C1 segment of cervical spinal cord (tissue), 14 donors: ENCODE results near the gene ADAM19.
"Not testable (repeated sequence)": the region's sequence is repeated elsewhere in the genome, so short reads cannot be mapped to it uniquely, and the experiment has no call there.

Experiments used
- DNase-seq, 14 donors: peaks; one replicate each; lab custom pipeline; 2025; lab: John Stamatoyannopoulos, UW

The ADAM19 gene

DNA sequence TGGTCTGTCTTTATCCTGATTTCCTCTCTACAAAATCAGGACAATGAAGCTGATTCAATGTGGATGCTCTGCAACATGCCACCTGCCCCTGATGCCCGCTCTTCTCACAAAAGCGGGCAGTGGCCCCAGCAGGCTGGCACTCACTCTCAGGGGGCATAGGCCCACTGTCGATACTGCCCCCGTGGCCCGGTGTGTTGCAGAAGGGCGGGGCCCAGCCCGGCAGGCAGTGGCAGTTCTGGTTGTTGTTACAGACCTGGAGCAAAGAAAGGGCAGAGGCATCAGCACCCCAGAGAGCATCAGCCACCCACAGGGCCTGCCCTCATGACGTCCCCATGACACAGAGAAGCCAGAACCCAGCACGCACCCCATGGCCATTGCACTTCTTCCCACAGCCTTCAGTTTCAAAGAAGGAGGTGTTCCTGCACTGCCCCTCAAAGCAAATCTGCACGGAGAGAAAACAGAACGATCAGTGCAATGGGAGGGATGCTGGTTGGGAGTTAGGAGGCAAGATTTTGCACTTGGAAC lies 84.0 kb downstream of the ADAM19 start:
- no peak for DNase-seq

DNA sequence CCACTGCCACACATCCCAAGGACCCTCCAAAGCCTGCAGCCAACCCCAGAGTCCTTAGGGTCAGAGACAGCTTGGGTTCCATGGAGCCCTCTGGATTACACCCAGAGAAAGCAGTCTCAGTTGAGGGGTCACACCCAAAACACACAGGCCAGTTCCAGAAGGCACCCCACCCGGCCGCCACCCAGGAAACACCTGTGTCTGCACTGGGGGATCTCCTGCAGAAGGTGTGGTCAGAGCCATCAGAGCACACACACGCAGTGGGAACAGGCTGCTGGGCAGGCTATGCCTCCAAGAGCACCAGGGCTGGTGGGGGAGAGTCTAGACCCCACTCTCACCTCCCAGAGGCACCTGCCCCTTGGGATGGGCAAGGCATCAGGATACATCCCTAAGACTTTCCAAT lies 88.2 kb downstream of the ADAM19 start:
- DNase-seq = no peak

DNA sequence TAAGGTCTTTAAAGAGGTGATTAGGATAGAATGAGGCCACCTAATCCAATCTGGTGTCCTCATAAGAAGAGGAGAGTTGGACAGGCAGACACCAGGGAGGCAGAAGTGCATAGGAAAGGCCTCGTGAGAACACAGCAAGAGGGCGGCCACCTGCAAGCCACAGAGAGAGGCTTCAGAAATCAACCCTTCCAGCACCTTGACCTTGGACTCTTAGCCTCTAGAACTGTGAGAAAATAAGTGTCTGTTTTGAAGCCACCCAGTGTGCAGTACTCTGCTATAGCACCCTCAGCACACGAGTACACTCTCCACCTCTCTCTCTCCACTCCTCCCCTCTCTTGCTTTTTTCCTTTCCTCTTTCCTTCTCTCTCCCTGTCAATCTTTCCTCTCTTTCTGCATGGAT lies 88.7 kb downstream of the ADAM19 start:
- no peak for DNase-seq

- no peak for DNase-seq
Observed at GRCh38 chr5:157486221-157486681, 89.3 kb downstream of the ADAM19 start.

- no peak for DNase-seq
Observed at GRCh38 chr5:157485811-157486210, 89.8 kb downstream of the ADAM19 start.

DNA sequence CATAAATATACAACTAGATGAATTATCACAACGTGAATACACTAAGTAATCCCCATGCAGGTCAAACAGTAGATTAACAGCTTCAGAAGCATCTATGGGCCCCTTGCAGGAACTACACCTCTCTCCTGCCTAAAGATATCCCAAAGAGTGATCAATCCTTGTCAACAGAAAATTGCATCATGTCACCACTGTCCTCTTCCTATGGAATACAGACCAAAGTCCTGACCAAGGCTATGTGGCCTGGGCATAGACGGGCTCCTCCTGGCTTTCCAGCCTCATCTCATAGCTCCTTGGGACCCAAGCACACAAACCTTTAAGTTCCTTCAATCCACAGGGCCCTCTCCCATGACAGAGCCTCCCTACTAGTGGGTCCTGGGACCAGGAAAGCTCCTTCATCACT lies 90.2 kb downstream of the ADAM19 start:
- no peak for DNase-seq

DNA sequence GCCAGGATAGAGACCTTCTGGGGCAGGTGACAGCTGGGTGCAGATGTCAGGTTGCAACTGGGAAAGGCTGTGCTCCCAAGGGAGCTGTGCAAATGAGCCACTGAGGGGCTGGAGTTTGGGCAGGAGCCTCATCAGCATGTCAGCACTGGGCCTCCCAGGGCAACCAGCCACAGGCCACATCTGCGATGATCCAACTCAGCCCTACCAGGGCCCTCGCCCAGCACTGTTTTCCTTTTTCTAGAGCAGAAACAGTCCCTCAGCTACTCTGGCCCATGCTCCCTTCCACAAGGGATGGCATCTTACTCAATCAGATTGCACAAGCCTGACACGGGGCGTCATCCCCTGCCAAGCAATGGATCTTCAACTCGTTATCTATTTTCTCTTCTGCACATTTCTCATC lies 90.8 kb downstream of the ADAM19 start:
- no peak for DNase-seq

DNA sequence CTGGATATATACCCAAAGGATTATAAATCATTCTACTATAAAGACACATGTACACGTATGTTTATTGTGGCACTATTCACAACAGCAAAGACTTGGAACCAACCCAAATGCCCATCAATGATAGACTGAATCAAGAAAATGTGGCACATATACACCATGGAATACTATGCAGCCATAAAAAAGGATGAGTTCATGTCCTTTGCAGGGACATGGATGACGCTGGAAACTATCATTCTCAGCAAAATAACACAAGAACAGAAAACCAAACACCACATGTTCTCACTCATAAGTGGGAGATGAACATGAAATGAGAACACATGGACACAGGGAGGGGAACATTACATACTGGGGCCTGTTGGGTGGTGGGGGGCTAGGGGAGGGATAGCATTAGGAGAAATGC lies 92.9 kb downstream of the ADAM19 start:
- DNase-seq = not testable (repeated sequence)

- no peak for DNase-seq
Observed at GRCh38 chr5:157481666-157482065, 93.9 kb downstream of the ADAM19 start.

GRCh38 chr5:157481265-157481664 lies 94.3 kb downstream of the ADAM19 start:
- no peak for DNase-seq

DNA sequence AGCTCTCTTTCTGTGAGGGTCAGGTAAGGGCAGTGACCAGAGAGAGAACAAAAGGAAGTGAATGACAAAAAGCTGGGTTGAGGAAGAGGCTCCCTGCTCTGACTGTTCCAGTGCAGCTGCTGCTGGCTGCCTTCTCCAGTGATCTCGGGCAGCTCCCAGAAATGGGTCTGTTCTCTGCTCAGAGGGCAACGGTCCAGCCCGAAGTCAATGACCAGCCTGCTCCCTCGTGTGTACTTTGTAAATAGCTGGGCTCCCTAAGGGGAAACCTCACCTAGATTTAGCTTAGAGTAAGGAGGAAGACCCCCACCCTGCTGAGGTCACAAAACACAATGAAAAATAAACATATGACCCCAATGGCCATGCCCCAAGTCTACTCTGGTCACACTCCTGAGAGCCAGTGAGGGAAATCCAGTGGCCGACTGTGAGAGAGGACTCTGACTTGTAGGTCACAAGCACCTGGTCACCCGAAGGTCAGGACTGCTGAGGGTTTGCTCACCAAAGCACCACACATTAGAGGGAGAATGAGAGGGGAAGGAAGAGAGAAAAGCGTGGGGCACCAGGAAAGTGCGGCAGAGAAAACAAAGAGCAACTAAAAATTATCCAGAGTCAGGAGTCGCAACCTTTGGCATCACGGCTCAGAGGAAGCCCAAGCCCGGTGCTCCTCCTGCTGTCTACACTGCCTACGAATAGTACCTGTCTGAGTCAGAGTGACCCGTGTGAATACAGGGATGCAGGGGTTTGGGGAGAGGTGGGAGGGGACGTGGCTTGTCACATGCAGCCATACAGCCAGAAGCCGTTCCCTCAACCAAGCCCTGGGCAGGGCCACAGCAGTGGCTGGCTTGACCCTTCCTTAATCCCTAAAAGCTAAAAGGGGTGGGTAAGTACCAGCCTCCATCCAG lies 95.7 kb downstream of the ADAM19 start:
- no peak for DNase-seq

DNA sequence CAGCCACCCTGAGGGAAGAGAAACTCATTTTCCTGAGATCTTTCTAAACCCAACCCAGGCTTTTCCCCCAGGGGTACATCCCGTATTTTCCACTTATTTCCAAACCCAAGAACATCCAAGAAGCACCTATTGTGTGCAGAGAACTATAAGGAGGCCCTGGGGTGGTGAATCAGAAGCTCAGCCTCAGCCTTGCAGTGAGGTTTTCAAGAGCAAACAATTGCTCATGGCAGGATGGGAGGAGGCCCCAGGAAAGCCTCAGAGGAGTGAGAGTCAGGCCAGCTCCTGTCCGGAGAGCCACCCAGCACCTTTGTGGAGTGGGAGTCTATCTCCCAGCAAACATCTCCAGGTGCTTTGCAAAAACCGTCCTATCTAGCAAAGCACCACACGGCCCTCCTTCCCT lies 96.4 kb downstream of the ADAM19 start:
- no peak for DNase-seq

- DNase-seq = no peak
Observed at GRCh38 chr5:157478726-157479125, 96.8 kb downstream of the ADAM19 start.

DNA sequence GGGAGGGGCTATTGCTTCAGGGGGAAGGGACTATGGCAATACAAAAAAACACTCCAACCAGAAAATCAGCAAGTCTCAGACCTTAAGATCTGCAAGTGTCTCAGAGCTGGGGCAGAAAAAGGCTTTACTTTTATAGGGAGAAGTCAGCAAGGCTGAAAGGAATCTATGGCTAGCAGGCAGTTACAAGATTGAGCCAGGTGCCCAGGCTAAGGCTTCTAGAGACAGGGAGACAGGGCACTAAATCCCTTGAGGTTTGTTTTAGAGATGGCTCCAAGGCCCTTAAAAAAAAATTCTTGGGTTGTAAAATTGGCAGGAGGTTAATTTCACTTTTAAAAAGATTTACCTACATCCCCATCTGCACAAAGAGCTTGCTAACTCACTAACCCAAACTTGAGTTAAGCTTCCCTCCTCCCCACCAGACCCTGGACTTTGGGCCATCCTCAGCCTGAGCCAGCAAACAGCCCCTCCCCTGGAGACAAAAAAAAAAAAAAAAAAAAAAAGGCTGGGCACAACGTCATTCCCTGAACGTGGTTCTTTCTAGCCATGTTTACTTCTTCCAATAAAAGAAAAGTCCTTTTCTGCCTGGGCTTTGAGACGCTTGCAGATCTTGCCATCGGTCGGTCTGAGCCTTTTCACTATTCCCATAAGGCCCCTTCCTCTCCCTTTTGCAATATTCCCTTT lies 97.6 kb downstream of the ADAM19 start:
- DNase-seq = no peak

- peak in 4 of 14 donors; percentile 4 to 47 (median 29) for DNase-seq
Observed at GRCh38 chr5:157476702-157477408, 98.7 kb downstream of the ADAM19 start.

DNA sequence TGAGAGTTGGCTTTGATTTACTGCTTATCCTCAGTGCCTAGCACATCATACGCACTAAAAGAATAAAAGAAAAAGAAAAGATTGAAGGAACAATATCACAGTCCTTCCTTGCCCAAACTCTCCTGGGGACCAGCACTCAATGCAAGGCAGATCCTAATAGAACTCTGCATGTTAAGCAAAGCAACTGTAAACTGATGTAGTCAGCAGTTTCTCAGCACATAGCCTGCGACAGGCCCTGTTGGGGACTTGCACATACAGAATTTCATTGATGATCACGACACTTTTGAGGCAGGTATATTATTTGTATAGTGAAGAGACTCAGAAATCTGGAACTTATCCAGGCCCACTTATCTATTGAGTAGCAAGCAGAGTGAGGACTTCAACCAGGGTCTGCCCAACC lies 100.1 kb downstream of the ADAM19 start:
- DNase-seq = no peak

DNA sequence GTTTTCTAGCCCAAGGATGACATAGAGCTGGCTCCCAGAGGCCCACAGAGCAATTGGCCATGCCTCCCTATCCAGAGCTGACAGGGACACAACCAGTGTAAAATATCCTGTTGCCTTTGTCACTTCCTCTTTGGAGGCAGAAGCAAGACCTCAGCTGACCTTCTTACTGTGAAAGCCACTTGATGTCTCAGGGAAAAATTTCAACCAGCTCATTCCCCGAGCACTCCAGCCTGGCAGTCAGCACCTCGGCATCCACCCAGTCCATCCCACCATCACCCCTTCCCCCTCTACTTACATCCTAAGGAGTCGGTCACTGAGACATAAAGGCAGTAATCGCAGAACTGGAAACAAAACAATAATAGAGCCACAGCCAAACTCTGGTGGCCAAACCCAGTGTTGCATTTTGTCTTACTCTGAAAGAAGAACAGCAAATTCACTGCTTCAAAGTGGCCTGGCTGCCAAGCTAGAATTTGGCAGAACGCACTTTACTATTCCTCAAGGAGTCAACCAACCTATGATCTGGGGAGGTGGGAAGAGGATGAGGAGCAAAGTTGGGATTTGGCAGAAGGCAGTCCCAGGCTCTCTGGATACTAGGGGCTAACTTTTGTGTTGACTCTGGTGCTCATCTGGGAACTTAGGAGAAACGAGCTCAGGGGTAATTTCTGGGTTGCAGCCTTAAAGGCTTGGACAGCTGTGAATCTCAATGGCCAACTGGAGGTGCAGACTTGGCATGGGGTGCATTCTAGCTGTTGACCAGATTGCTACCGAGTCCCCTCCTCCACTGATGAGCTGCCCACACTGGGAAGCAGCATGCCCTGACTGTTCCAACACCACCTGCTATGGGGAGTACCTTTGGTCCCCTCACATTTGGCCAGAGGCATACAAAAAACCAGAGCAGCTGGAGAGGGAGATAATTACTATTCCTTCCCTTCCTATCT lies 101.9 kb downstream of the ADAM19 start:
- peak in 1 of 14 donors; percentile 28 for DNase-seq

DNA sequence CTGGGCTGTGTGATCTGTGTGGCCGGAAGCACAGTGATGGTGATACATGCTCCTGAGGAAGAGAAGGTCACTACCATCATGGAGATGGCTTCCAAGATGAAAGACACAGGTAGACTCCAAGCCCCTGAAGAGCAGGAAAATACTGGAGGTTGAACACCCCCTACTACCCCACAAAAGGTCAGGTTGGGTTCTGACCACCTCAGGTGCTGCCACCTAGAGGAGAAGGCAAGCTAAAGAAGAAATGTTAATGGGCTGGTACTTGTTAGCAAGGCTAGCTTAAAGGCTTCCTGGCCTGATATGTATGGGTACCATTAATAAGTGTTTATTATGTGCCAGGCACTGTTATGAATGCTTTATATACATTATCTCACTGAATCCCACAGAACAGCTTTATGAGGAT lies 103.9 kb downstream of the ADAM19 start:
- no peak for DNase-seq

- peak in 1 of 14 donors; percentile 71 for DNase-seq
Observed at GRCh38 chr5:157470631-157471030, 104.9 kb downstream of the ADAM19 start.

DNA sequence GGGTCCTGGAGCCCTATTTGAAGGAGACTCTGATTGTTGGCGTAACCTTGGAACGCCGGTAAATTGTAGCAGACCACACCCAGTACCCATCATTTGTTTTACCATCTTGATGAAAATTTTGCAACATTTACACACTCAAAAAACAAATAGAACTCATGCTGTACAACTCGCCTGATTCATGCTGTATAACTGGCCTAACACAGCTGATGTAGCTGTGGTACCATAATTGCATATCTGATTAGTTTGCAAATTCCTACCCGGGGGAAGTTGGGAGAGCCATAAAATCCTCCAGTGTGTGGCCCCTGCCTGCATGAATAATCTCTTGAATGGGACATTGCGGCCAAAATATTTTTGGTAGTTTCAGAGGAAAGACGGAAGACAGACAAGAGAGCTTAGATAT lies 105.9 kb downstream of the ADAM19 start:
- DNase-seq = no peak

GRCh38 chr5:157469073-157469472 lies 106.5 kb downstream of the ADAM19 start:
- DNase-seq = no peak
